C4-2B (cell line): Measurements from ENCODE around the gene VCL.

Experiments used
- H3K27ac ChIP-seq: fragments of 450-650 bp; 2 replicates; pipeline ENCODE4 v1.5.1; 2017
- CTCF ChIP-seq: fragments of 450-650 bp; conservative IDR thresholded peaks from 2 replicates; pipeline ENCODE4 v1.5.1; 2017; ENCODE audit warnings: mild to moderate bottlenecking
- ZFX ChIP-seq: fragments of 450-650 bp; IDR thresholded peaks from 2 replicates; pipeline ENCODE4 v1.6.1; 2017

VCL gene

GRCh38 chr10:73989594-73990150 is 8.2 kb upstream of the VCL start:
- TF ChIP-seq CTCF (no peak), ZFX (no peak)

GRCh38 chr10:73991203-73991883 is 6.6 kb upstream of the VCL start:
- TF ChIP-seq ZFX = no peak
- TF ChIP-seq CTCF = no peak
- H3K27ac ChIP-seq = no peak overlapping the region

More at GRCh38 chr10:73989594-73990150, 8.2 kb upstream of the VCL start:
- H3K27ac ChIP-seq = no peak overlapping the region

GRCh38 chr10:73991884-73992245 is 6.1 kb upstream of the VCL start:
- no peak overlapping the region for H3K27ac ChIP-seq
- no peak for TF ChIP-seq CTCF
- no peak for TF ChIP-seq ZFX

GRCh38 chr10:73992899-73993788 is 4.8 kb upstream of the VCL start:
- no peak for TF ChIP-seq ZFX
- no peak for TF ChIP-seq CTCF
- H3K27ac ChIP-seq = no peak overlapping the region

- TF ChIP-seq ZFX = no peak
- TF ChIP-seq CTCF = no peak
- H3K27ac ChIP-seq = no peak overlapping the region
Observed at GRCh38 chr10:73995035-73995358, 2.9 kb upstream of the VCL start.

- peak overlapping the region; percentile 91 for H3K27ac ChIP-seq
Observed at GRCh38 chr10:73997461-73997786, 492 bp upstream of the VCL start.

More at GRCh38 chr10:73997461-73997786, 492 bp upstream of the VCL start:
- no peak for TF ChIP-seq ZFX
- TF ChIP-seq CTCF = no peak
